HG03354 (cell line): ENCODE results near the gene C22orf39.

Experiments
- ATAC-seq: cut with Tn5 transposase; IDR thresholded peaks from one replicate; pipeline ENCODE4 v1.9.1; 2021; ENCODE audit warnings: mild to moderate bottlenecking; ENCODE audit not compliant: unreplicated experiment, poor library complexity, severe bottlenecking

C22orf39 gene

GRCh38 chr22:19434829-19435580, 12.5 kb downstream of the C22orf39 start:
- no peak for ATAC-seq

- ATAC-seq: no peak
Measured at GRCh38 chr22:19434401-19434800, 13.1 kb downstream of the C22orf39 start.

- peak; percentile 81 for ATAC-seq
Measured at GRCh38 chr22:19432133-19432851, 15.2 kb downstream of the C22orf39 start, which contains the start of gene MRPL40. Gene MRPL40, plus strand, starts transcription at chr22:19432545. Its CDS starts 10 bp downstream, at chr22:19432555.

GRCh38 chr22:19431649-19432132, 15.8 kb downstream of the C22orf39 start, which contains the start of gene HIRA:
Gene HIRA, minus strand, starts transcription at chr22:19431733. Its CDS starts 257 bp downstream, at chr22:19431476.
- ATAC-seq: peak; percentile 50

- ATAC-seq: peak; percentile 15
Measured at GRCh38 chr22:19430890-19431541, 16.5 kb downstream of the C22orf39 start.

GRCh38 chr22:19429950-19430889, 17.3 kb downstream of the C22orf39 start:
- no peak for ATAC-seq

- ATAC-seq: no peak
Measured at GRCh38 chr22:19424186-19424500, 23.4 kb downstream of the C22orf39 start.

GRCh38 chr22:19422440-19423301, 24.8 kb downstream of the C22orf39 start:
- no peak for ATAC-seq

GRCh38 chr22:19420321-19420720, 27.2 kb downstream of the C22orf39 start:
- no peak for ATAC-seq

- no peak for ATAC-seq
Measured at GRCh38 chr22:19419464-19420178, 27.9 kb downstream of the C22orf39 start.

GRCh38 chr22:19419086-19419463, 28.4 kb downstream of the C22orf39 start:
- ATAC-seq: no peak

- no peak for ATAC-seq
Measured at GRCh38 chr22:19412923-19413322, 34.6 kb downstream of the C22orf39 start.

- ATAC-seq: no peak
Measured at GRCh38 chr22:19412478-19412877, 35.0 kb downstream of the C22orf39 start.

- ATAC-seq: no peak
Measured at GRCh38 chr22:19411690-19412045, 35.8 kb downstream of the C22orf39 start.

GRCh38 chr22:19410941-19411689, 36.4 kb downstream of the C22orf39 start:
- no peak for ATAC-seq

- no peak for ATAC-seq
Measured at GRCh38 chr22:19407649-19408606, 39.6 kb downstream of the C22orf39 start.
